Vagina (tissue), 2 donors: ENCODE measurements around the gene ADGRB2. TPM values are rescaled to one million over a fixed set of nuclear protein-coding genes. Genes with fewer than 3 reads are reported as not detected.

Source experiments
- DNase-seq, 2 donors: peaks; one replicate each; pipeline ENCODE4 v3.0.0-alpha.2; 2017; ENCODE audit errors: extremely low spot score in 2 of 2
- H3K27ac ChIP-seq: fragments of 200-600 bp; sonication (generic); one replicate; pipeline ENCODE4 v1.5.1; 2019
- H3K27me3 ChIP-seq: fragments of 200-600 bp; sonication (generic); one replicate; pipeline ENCODE4 v1.5.1; 2019
- H3K36me3 ChIP-seq, 2 donors: fragments of 200-600 bp; sonication (generic); one replicate each; pipeline ENCODE4 v1.5.1; 2017 to 2019
- H3K4me1 ChIP-seq: fragments of 200-600 bp; sonication (generic); one replicate; pipeline ENCODE4 v1.5.1; 2019
- H3K4me3 ChIP-seq, 2 donors: fragments of 200-600 bp; sonication (generic); 1 replicate in 1 of 2; 2 replicates in 1 of 2; pipeline ENCODE4 v1.5.1; 2016 to 2019
- H3K9me3 ChIP-seq: fragments of 200-600 bp; sonication (generic); one replicate; pipeline ENCODE4 v1.5.1; 2019
- POLR2A ChIP-seq, 2 donors: fragments of 450-650 bp; IDR thresholded peaks; one replicate each; pipeline ENCODE4 v1.6.1; 2017; ENCODE audit warnings: antibody characterized with exemption in 2 of 2, mild to moderate bottlenecking in 2 of 2, moderate library complexity in 2 of 2
- POLR2AphosphoS5 ChIP-seq, 2 donors: sonication (generic); formaldehyde crosslinking; IDR thresholded peaks; one replicate each; pipeline ENCODE4 v1.9.0; 2017; ENCODE audit warnings: antibody characterized with exemption in 2 of 2, mild to moderate bottlenecking in 2 of 2, low read depth in 1 of 2; ENCODE audit not compliant: insufficient read depth in 1 of 2
- intact Hi-C: fragments of 100-400 bp; cut with DNase I; formaldehyde crosslinking; loops from one replicate; pipeline ENCODE4 v1.15.1; 2023
- total RNA-seq: library from RNA; depleted of rRNA; stranded (reverse); fragments of >200 nt; gene quantifications from one replicate; pipeline ENCODE4 v1.2.3, GENCODE V29; 2016
- TF ChIP-seq, protein P1 (sequence below), 3 experiments: fragments of 450-650 bp in 2 of 3; fragments of 200-600 bp in 1 of 3; sonication (generic) in 1 of 3; IDR thresholded peaks; one replicate each; pipeline ENCODE4 v1.5.1; 2017 to 2019; ENCODE audit warnings: antibody characterized with exemption in 3 of 3, mild to moderate bottlenecking in 2 of 3, moderate library complexity in 2 of 3

Gene ADGRB2
- total RNA-seq, 1 donor from 2014 or later = 3.9 TPM

GRCh38 chr1:31730336-31731048 lies 33.6 kb downstream of the ADGRB2 start:
- TF ChIP-seq POLR2AphosphoS5 (IDR thresholded peaks at IDR 0.05; ENCODE audit: insufficient read depth in 1 of 2, low read depth in 1 of 2) (no peak), POLR2A (IDR thresholded peaks at IDR 0.05) (no peak)
- TF ChIP-seq, protein P1, sequence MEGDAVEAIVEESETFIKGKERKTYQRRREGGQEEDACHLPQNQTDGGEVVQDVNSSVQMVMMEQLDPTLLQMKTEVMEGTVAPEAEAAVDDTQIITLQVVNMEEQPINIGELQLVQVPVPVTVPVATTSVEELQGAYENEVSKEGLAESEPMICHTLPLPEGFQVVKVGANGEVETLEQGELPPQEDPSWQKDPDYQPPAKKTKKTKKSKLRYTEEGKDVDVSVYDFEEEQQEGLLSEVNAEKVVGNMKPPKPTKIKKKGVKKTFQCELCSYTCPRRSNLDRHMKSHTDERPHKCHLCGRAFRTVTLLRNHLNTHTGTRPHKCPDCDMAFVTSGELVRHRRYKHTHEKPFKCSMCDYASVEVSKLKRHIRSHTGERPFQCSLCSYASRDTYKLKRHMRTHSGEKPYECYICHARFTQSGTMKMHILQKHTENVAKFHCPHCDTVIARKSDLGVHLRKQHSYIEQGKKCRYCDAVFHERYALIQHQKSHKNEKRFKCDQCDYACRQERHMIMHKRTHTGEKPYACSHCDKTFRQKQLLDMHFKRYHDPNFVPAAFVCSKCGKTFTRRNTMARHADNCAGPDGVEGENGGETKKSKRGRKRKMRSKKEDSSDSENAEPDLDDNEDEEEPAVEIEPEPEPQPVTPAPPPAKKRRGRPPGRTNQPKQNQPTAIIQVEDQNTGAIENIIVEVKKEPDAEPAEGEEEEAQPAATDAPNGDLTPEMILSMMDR (IDR thresholded peaks at IDR 0.05) = no peak
- DNase-seq = no peak
- no peaks in the 10 kb centered on the region for H3K36me3 ChIP-seq
- no peak overlapping the region for H3K4me3 ChIP-seq
- H3K4me1 ChIP-seq = no peaks in the 10 kb centered on the region
- no peaks in the 10 kb centered on the region for H3K27me3 ChIP-seq
- intact Hi-C loops = no loop called here
- H3K9me3 ChIP-seq = no peaks in the 10 kb centered on the region
- H3K27ac ChIP-seq = no peak overlapping the region

GRCh38 chr1:31727849-31728248 lies 36.3 kb downstream of the ADGRB2 start:
- Histone ChIP-seq H3K9me3 (no peaks in the 10 kb centered on the region), H3K27ac (no peak overlapping the region), H3K4me3 (no peak overlapping the region), H3K4me1 (no peaks in the 10 kb centered on the region), H3K27me3 (no peaks in the 10 kb centered on the region), H3K36me3 (no peaks in the 10 kb centered on the region)
- TF ChIP-seq POLR2AphosphoS5 (IDR thresholded peaks at IDR 0.05; ENCODE audit: insufficient read depth in 1 of 2, low read depth in 1 of 2) = no peak
- TF ChIP-seq POLR2A (IDR thresholded peaks at IDR 0.05) = no peak
- TF ChIP-seq, protein P1 (IDR thresholded peaks at IDR 0.05) = no peak
- no peak for DNase-seq
- intact Hi-C loops = no loop called here

DNA sequence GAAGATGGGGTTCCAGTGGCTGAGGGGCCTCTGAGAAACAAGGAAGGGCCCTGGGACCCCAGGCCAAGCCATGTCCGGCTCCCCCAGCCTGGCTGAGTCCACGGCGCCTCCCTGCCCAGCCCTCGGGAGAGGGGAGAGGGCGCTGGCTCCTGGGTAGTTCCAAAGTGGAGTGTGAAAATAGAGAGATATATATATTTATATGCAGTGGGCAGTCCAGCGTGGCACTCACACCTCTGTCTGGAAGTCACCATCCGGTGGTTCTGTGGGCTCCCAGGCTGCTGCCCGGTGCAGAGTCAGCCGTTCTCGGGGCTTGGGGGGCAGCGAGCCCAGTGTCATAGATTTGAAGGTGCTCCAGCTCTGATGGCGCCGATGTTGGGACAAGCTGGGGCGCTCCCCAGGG lies 36.9 kb downstream of the ADGRB2 start:
- no peaks in the 10 kb centered on the region for H3K9me3 ChIP-seq
- DNase-seq = no peak
- H3K27ac ChIP-seq = no peak overlapping the region
- H3K36me3 ChIP-seq = no peaks in the 10 kb centered on the region
- TF ChIP-seq, protein P1 (IDR thresholded peaks at IDR 0.05) = no peak
- TF ChIP-seq POLR2AphosphoS5 (IDR thresholded peaks at IDR 0.05; ENCODE audit: insufficient read depth in 1 of 2, low read depth in 1 of 2) (no peak), POLR2A (IDR thresholded peaks at IDR 0.05) (no peak)
- no peak overlapping the region for H3K4me3 ChIP-seq
- intact Hi-C loops = no loop called here
- H3K27me3 ChIP-seq = no peaks in the 10 kb centered on the region
- H3K4me1 ChIP-seq = no peaks in the 10 kb centered on the region

GRCh38 chr1:31726715-31727114 lies 37.4 kb downstream of the ADGRB2 start:
- Histone ChIP-seq H3K27ac (no peak overlapping the region), H3K36me3 (no peaks in the 10 kb centered on the region), H3K4me3 (no peak overlapping the region), H3K9me3 (no peaks in the 10 kb centered on the region), H3K27me3 (no peaks in the 10 kb centered on the region), H3K4me1 (no peaks in the 10 kb centered on the region)
- DNase-seq = no peak
- TF ChIP-seq POLR2AphosphoS5 (IDR thresholded peaks at IDR 0.05; ENCODE audit: insufficient read depth in 1 of 2, low read depth in 1 of 2) = no peak
- TF ChIP-seq, protein P1 (IDR thresholded peaks at IDR 0.05) = no peak
- no peak for TF ChIP-seq POLR2A (IDR thresholded peaks at IDR 0.05)
- intact Hi-C loops = no loop called here

DNA sequence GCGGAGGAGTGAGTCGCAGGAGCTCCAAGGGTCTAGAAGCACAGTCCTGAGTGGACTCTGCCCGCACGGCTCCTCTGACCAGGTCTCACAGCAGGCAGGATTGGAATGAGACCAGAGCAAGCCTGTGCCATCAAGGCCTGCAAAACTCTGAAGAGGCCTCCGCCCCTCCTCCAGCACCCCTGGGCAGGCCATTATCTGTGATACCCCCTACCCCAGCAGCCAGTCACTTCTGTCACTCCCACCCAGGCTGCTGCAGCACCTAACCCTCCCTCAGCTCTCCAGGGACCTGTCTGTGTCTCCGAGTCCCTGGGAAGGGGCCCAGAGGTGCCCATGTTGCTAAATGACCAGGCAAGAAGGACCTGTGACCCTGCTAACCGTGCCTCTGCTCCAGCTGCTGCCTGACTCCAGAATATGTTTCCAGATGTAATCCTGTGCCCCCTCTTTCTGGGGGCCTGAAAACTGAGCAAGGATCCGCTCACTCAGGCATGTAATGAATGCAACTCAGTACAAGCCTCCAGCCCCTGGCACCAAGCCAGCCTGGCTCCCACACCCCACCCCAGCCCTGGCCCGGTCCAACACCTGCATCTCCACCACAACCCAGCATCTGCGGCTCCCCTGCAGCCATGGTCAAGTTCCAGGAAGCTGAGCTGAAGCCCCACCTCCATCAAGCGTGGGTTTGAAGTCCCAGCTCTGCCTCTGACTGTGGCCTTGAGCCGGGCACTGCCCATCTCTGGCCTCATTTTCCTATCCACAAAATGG lies 38.2 kb downstream of the ADGRB2 start:
- no peak overlapping the region for H3K27ac ChIP-seq

More for the DNA sequence above, 38.2 kb downstream of the ADGRB2 start:
- no peak for DNase-seq
- Histone ChIP-seq H3K4me1 (no peaks in the 10 kb centered on the region), H3K4me3 (no peak overlapping the region), H3K27me3 (no peaks in the 10 kb centered on the region), H3K9me3 (no peaks in the 10 kb centered on the region), H3K36me3 (no peaks in the 10 kb centered on the region)
- intact Hi-C loops = no loop called here
- TF ChIP-seq POLR2A (IDR thresholded peaks at IDR 0.05) = no peak
- TF ChIP-seq POLR2AphosphoS5 (IDR thresholded peaks at IDR 0.05; ENCODE audit: insufficient read depth in 1 of 2, low read depth in 1 of 2) = no peak
- TF ChIP-seq, protein P1 (IDR thresholded peaks at IDR 0.05) = no peak
